ENCODE measurements around the gene FXYD2.

DNA sequence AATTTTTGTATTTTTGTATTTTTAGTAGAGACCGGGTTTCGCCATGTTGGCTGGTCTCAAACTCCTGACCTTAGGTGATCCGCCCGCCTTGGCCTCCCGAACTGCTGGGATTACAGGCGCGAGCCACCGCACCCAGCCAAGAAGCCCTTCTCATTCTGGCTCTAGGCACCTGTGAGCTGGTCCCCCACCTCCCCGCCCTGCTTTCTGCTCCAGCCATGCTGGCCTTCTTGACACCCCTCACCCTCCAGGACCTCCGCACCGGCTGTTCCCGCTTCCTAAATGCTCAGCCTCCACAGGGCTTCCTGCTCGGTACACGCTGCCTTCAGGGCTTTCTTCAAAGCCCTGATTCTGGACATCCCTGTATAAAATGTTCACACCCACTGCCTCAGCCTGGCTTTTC lies 5.5 kb upstream of the FXYD2 start:
- TF ChIP-seq POLR2A (IDR thresholded peaks at IDR 0.05; ENCODE audit: low read depth, low read length) (no peak), TAF1 (IDR thresholded peaks at IDR 0.05; ENCODE audit: borderline replicate concordance, low read depth, low read length) (no peak)
